ENCODE measurements around the gene MIP.
"Not testable (repeated sequence)": the region's sequence is repeated elsewhere in the genome, so short reads cannot be mapped to it uniquely, and the experiment has no call there.

The MIP gene

DNA sequence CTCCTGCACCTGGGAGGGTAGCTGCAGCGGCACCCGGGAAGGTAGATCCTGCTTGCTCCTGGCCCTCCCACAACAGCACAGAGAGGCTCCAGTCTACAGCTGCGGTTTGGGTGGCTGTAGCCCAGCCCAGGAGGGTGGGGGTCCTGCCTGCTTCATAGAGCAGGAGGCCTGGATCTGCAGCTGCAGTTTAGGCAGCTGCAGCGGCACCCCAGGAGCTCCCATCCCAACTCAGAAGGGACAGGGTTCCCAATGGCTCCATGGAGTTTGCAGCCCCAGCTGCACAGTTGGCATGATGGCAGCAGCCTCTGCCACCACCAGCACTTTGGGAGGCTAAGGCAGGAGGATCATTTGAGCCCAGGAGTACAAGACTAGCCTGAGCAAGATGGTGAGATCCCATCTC lies 43.7 kb downstream of the MIP start:
- no peak for DNase-seq

DNA sequence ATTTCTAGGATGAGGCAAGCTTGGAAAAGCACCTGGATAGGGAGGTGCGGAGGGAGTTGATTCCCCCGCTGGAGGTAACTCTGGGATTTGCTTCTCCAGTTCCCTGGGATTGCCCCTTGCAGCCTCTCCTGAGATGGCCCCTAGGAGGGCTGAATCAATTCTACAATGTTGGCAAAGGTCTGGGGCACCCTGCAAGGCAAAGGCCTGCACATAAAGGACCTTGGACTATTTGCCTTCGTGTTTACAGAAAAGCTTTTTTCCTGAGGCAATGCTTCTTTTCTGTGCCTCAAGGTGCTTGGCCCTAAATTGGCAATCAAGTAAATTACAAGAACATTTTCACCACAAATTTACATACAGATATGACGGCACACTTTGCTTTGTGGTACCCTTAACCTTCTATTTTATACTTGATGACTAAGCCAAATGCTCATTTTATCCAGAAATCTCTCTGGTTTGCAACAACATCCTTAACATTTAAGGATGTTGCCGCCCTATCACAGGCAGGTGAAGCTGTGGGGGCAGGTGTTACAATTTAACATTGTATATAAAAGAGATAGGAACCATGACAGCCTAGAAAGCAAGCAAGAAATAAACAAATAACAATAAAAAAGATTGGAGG lies 45.5 kb downstream of the MIP start:
- no peak for DNase-seq

DNA sequence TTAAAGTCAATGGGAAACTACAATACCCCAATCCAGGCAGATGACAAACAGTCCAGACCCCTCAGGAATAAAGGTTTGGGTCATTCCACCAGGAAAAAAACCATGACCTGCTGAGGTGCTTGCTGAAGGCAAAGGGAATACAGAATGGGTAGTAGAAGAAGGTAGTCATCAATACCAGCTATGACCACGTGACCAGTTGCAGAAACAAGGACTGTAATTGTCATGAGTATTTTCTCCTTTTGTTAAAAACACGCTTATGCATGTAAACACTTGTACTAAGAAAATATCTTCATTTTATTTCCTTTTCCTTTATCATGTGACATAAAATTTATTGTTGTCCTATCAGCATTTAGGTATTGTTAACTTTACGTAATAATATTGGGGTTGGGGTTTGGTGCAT lies 50.2 kb downstream of the MIP start:
- DNase-seq: not testable (repeated sequence)

DNA sequence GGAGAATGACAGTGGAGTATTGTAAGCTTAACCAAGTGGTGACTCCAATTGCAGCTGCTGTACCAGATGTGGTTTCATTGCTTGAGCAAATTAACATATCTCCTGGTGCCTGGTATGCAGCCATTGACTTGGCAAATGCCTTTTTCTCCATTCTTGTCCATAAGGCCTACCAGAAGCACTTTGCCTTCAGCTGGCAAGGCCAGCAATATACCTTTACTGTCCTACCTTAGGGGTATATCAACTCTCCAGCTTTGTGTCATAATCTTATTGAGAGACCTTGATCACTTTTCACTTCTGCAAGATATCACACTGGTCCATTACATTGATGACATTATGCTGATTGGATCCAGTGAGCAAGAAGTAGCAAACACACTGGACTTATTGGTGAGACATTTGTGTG lies 52.8 kb downstream of the MIP start:
- DNase-seq: not testable (repeated sequence)

DNA sequence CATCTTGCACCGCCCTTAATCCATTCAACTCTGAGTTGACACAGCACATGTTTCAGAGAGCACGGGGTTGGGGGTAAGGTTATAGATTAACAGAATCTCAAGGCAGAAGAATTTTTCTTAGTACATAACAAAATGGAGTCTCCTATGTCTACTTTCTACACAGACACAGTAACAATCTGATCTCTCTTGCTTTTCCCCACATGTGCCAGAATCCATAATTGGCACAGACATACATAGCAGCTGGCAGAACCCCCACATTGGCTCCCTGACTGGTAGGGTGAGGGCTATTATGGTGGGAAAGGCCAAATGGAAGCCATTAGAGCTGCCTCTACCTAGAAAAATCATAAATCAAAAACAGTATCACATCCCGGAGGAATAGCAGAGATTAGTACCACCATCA lies 53.3 kb downstream of the MIP start:
- not testable (repeated sequence) for DNase-seq

Measured in anterior cingulate cortex (tissue), 58 donors.